Measurements from ENCODE around the gene HNRNPA1L2. TPM values are rescaled to one million over a fixed set of nuclear protein-coding genes. Genes with fewer than 3 reads are reported as not detected.

Gene HNRNPA1L2
- total RNA-seq, 1 experiment from 2014 or later: 6.2 TPM

DNA sequence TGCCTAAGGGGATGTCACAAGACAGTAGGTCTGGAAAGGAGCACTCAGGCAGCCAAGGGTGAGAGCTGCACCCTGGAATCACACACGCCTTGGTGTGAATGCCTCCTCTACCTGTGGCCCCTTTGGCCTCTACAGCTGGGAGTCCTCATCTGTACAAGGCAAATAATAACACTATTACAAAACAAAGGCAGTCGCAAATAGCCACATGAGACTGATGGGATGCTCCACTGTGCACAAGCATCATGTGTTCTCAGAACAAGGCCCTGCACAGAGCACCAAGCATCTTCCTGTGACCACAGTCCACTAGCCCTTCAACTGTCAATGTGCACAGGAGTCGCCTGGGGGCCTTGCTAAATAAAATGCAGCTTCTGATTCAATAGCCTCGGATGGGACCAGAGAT is 44.6 kb upstream of the HNRNPA1L2 start (continued):
- TF ChIP-seq, protein P1, sequence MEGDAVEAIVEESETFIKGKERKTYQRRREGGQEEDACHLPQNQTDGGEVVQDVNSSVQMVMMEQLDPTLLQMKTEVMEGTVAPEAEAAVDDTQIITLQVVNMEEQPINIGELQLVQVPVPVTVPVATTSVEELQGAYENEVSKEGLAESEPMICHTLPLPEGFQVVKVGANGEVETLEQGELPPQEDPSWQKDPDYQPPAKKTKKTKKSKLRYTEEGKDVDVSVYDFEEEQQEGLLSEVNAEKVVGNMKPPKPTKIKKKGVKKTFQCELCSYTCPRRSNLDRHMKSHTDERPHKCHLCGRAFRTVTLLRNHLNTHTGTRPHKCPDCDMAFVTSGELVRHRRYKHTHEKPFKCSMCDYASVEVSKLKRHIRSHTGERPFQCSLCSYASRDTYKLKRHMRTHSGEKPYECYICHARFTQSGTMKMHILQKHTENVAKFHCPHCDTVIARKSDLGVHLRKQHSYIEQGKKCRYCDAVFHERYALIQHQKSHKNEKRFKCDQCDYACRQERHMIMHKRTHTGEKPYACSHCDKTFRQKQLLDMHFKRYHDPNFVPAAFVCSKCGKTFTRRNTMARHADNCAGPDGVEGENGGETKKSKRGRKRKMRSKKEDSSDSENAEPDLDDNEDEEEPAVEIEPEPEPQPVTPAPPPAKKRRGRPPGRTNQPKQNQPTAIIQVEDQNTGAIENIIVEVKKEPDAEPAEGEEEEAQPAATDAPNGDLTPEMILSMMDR (IDR thresholded peaks at IDR 0.05 in 2 of 3, conservative IDR thresholded peaks at IDR 0.05 in 1 of 3; ENCODE audit: borderline replicate concordance in 1 of 3, insufficient read depth in 1 of 3, low read depth in 2 of 3, low read length in 2 of 3): no peak
- TF ChIP-seq, protein P2, sequence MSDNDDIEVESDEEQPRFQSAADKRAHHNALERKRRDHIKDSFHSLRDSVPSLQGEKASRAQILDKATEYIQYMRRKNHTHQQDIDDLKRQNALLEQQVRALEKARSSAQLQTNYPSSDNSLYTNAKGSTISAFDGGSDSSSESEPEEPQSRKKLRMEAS (IDR thresholded peaks at IDR 0.05): no peak
- no peak for TF ChIP-seq EGR1 (IDR thresholded peaks at IDR 0.05; ENCODE audit: low read depth)
- no peak for TF ChIP-seq TCF7L2 (IDR thresholded peaks at IDR 0.05; ENCODE audit: borderline replicate concordance, extremely low read depth, insufficient read depth, insufficient read length)
- no peak for TF ChIP-seq SP1 (IDR thresholded peaks at IDR 0.05; ENCODE audit: low read depth)
- TF ChIP-seq SIN3A (IDR thresholded peaks at IDR 0.05; ENCODE audit: low read depth): no peak
- TF ChIP-seq POLR2AphosphoS5 (IDR thresholded peaks at IDR 0.05; ENCODE audit: low read depth, low read length): no peak
- no peak for TF ChIP-seq EZH2 (IDR thresholded peaks at IDR 0.05)

- H3K27me3 ChIP-seq (ENCODE audit: insufficient read depth, low read length): no peaks in the 10 kb centered on the region
- no peak overlapping the region for H3K27ac ChIP-seq (ENCODE audit: low read depth, low read length)
- no peak for DNase-seq (ENCODE audit: low read depth, low spot score)
- H3K9ac ChIP-seq (ENCODE audit: low read length): no peak overlapping the region
- intact Hi-C loops (cut with micrococcal nuclease): no loop called here
- no peak overlapping the region for H3K4me3 ChIP-seq (replicated peaks in 1 of 2; ENCODE audit: low read depth in 1 of 2, low read length in 2 of 2)
- no peaks in the 10 kb centered on the region for H3K79me2 ChIP-seq (ENCODE audit: insufficient read depth, low read length)
- no TSS peak for BruUV-seq (replicated peaks)
- no peaks in the 10 kb centered on the region for H3K36me3 ChIP-seq (ENCODE audit: control insufficient read depth in 1 of 2, insufficient read depth in 2 of 2, low read length in 2 of 2)
- H3K9me2 ChIP-seq (ENCODE audit: insufficient read depth): no peaks in the 10 kb centered on the region
- H3K9me3 ChIP-seq (ENCODE audit: control insufficient read depth in 1 of 2, insufficient read depth in 1 of 2, low read depth in 1 of 2, low read length in 2 of 2): no peaks in the 10 kb centered on the region
- ATAC-seq: no peak
- no peak for TF ChIP-seq ZFX (IDR thresholded peaks at IDR 0.05)
- TF ChIP-seq, protein P3, sequence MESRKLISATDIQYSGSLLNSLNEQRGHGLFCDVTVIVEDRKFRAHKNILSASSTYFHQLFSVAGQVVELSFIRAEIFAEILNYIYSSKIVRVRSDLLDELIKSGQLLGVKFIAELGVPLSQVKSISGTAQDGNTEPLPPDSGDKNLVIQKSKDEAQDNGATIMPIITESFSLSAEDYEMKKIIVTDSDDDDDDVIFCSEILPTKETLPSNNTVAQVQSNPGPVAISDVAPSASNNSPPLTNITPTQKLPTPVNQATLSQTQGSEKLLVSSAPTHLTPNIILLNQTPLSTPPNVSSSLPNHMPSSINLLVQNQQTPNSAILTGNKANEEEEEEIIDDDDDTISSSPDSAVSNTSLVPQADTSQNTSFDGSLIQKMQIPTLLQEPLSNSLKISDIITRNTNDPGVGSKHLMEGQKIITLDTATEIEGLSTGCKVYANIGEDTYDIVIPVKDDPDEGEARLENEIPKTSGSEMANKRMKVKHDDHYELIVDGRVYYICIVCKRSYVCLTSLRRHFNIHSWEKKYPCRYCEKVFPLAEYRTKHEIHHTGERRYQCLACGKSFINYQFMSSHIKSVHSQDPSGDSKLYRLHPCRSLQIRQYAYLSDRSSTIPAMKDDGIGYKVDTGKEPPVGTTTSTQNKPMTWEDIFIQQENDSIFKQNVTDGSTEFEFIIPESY (IDR thresholded peaks at IDR 0.05; ENCODE audit: extremely low read depth, insufficient replicate concordance, low read length): no peak
- no peak overlapping the region for H3K4me2 ChIP-seq (ENCODE audit: low read length)
- no peaks in the 10 kb centered on the region for H4K20me1 ChIP-seq (ENCODE audit: insufficient read depth)
- no peaks in the 10 kb centered on the region for H3K4me1 ChIP-seq (ENCODE audit: control insufficient read depth in 1 of 2, insufficient read depth in 2 of 2, low read length in 2 of 2)
- ChIA-PET CTCF (no interaction called here), POLR2A (no interaction called here), RAD21 (ENCODE audit: low non-redundant PET in 1 of 2, low total read pairs in 2 of 2, uncharacterized antibody in 2 of 2, unreplicated experiment in 2 of 2) (no interaction called here)
- no peak overlapping the region for H2AFZ ChIP-seq (ENCODE audit: low read depth, low read length, poor library complexity, severe bottlenecking)
These were observed 43.0 kb upstream of the HNRNPA1L2 start for GRCh38 chr13:52599037-52599847.

All from HCT116 (cell line).